H1 (cell line): ENCODE measurements around the gene MATK. TPM values are rescaled to one million over a fixed set of nuclear protein-coding genes. Genes with fewer than 3 reads are reported as not detected.

Experiments used
- ATF2 ChIP-seq: IDR thresholded peaks from 2 replicates; pipeline ENCODE4 v1.6.1; 2012; ENCODE audit warnings: low read length, inconsistent platforms
- KDM5A ChIP-seq: fragments of 200-600 bp; IDR thresholded peaks from 2 replicates; pipeline ENCODE4 v1.7.1; 2012; ENCODE audit warnings: mild to moderate bottlenecking, low read length, inconsistent platforms, mixed read lengths
- NRF1 ChIP-seq: IDR thresholded peaks from 2 replicates; pipeline ENCODE4 v1.6.1; 2011; ENCODE audit warnings: mild to moderate bottlenecking, low read depth, low read length, improper control_type of control experiment
- RNF2 ChIP-seq: fragments of 200-900, 300-1000 bp; sonication (generic); IDR thresholded peaks from 2 replicates; pipeline ENCODE4 v1.7.1; 2016; ENCODE audit warnings: borderline replicate concordance, low read depth, mild to moderate bottlenecking, antibody characterized with exemption, low read length; ENCODE audit not compliant: poor library complexity, severe bottlenecking; ENCODE audit errors: missing control alignments
- SIN3A ChIP-seq, 2 experiments: IDR thresholded peaks in 1 of 2; conservative IDR thresholded peaks in 1 of 2; 2 replicates each; pipeline ENCODE4 v1.6.1; 2011 to 2012; ENCODE audit warnings: low read length in 2 of 2, improper control_type of control experiment in 1 of 2, low read depth in 1 of 2, mild to moderate bottlenecking in 1 of 2
- polyA plus RNA-seq, 7 experiments: library from polyadenylated mRNA; depleted of rRNA in 3 of 7; stranded (reverse) in 5 of 7; unstranded in 2 of 7; fragments of >200 nt in 5 of 7; fragments of 200-250 nt in 2 of 7; gene quantifications; 1 replicate in 5 of 7; 2 replicates in 1 of 7; 4 replicates in 1 of 7; pipeline versions ENCODE4 v1.2.1 to v1.2.3, GENCODE V29; 2011 to 2013; ENCODE audit warnings: missing spikeins in 2 of 7, mixed read lengths in 2 of 7
- total RNA-seq: library from RNA; stranded (reverse); fragmentation: NEBNext Ultra II Directional; extraction: Animal tissue kit (Norgen Biotek cat#: 25700); gene quantifications from 2 replicates; pipeline ENCODE4 v1.2.1, GENCODE V29; 2021

The MATK gene
- total and polyA plus RNA-seq, 2 of the 8 experiments (the other 6 are each of a cell fraction or from before 2014, with no cell fraction given), result 20.5 to 21.4 TPM

GRCh38 chr19:3780786-3781304 is 5.3 kb downstream of the MATK start (continued):
- no peak for TF ChIP-seq ATF2
- no peak for TF ChIP-seq RNF2
- TF ChIP-seq NRF1, result no peak
- TF ChIP-seq KDM5A, result no peak
- TF ChIP-seq SIN3A (conservative IDR thresholded peaks at IDR 0.05 in 1 of 2, IDR thresholded peaks at IDR 0.05 in 1 of 2; ENCODE audit: low read depth in 1 of 2, low read length in 2 of 2), result no peak
